K562 treated with DMSO at 1 percent for 24 hours (cell line): Measurements from ENCODE around the gene LGI2. TPM values are rescaled to one million over a fixed set of nuclear protein-coding genes. Genes with fewer than 3 reads are reported as not detected.

Experiments used
- total RNA-seq: library from RNA; unstranded; fragments of 300-600 nt; gene quantifications from 2 replicates; pipeline ENCODE4 v1.2.3, GENCODE V29; 2022; ENCODE audit warnings: low read depth; ENCODE audit not compliant: insufficient read depth

LGI2 gene, protein sequence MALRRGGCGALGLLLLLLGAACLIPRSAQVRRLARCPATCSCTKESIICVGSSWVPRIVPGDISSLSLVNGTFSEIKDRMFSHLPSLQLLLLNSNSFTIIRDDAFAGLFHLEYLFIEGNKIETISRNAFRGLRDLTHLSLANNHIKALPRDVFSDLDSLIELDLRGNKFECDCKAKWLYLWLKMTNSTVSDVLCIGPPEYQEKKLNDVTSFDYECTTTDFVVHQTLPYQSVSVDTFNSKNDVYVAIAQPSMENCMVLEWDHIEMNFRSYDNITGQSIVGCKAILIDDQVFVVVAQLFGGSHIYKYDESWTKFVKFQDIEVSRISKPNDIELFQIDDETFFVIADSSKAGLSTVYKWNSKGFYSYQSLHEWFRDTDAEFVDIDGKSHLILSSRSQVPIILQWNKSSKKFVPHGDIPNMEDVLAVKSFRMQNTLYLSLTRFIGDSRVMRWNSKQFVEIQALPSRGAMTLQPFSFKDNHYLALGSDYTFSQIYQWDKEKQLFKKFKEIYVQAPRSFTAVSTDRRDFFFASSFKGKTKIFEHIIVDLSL
- not detected in 2 replicates for total RNA-seq

DNA sequence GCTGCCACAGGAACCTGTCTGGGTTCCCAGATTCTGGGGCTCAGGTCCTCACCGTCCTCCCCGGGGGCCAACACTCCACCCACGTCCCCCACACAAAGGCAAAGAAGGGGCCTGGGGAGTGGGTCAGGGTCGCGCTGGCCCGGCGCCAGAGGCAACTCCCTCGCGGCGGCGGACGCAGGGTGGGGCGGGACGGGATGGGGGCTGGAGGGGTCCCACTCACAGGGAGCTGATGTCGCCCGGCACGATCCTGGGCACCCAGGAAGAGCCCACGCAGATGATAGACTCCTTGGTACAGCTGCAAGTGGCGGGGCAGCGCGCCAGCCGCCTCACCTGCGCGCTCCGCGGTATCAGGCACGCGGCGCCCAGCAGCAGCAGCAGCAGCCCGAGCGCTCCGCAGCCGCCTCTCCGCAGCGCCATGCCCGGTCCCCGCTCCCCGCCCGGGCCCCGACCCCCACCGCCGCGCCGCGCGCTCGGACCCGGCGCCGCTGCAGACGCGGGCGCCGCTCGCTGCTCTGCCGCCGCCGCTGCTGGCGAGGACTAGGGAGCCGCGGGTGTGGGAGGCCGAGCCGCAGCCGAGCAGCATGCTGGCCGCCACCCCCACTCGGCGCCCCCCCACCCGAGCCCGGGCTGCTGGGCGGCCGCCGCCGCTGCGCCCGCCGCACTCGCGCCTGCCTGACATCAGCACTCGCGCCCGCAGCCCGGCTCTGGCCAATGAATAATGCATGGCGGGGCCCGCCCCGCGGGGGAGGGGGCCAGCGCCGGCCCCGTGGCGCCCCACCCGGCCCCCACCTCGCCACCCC is at the start of gene LGI2:
Gene LGI2 (minus strand): TSS at position 670 of the 800 bp plus-strand sequence. CDS start 253 bp downstream, at position 417.

Other genes starting within 250 kb of the LGI2 start
- 0.37 and 0.60 TPM in 2 replicates for gene SOD3, start 235.4 kb downstream of the LGI2 start, total RNA-seq
- gene CCDC149, start 117.9 kb downstream of the LGI2 start, total RNA-seq: 0.13 TPM in 1 of 2 replicates, not detected in the other
- 2.4 and 5.5 TPM in 2 replicates for gene SEPSECS, start 129.5 kb upstream of the LGI2 start, total RNA-seq
- 8.6 and 10.6 TPM in 2 replicates for gene PI4K2B, start 203.1 kb upstream of the LGI2 start, total RNA-seq